ENCODE data around the gene TRH.

- TF ChIP-seq CTCF (IDR thresholded peaks at IDR 0.05): no peak
- TF ChIP-seq POLR2A (IDR thresholded peaks at IDR 0.05): no peak
Observed at GRCh38 chr3:129978123-129978522, 3.6 kb downstream of the TRH start.
